Parathyroid adenoma (tissue), 2 donors: ENCODE data around the gene SERPINA4.

ENCODE experiments used
- H2AFZ ChIP-seq: fragments of 300-600 bp; sonication (generic); one replicate; pipeline ENCODE4 v1.7.0; 2017; ENCODE audit warnings: antibody characterized with exemption, mild to moderate bottlenecking
- H3K27ac ChIP-seq: fragments of 300-600 bp; sonication (generic); one replicate; pipeline ENCODE4 v1.7.0; 2017
- H3K27me3 ChIP-seq: fragments of 300-600 bp; sonication (generic); one replicate; pipeline ENCODE4 v1.7.0; 2017; ENCODE audit warnings: low read length; ENCODE audit not compliant: control insufficient read depth, insufficient read depth
- H3K36me3 ChIP-seq: fragments of 300-600 bp; sonication (generic); one replicate; pipeline ENCODE4 v1.7.0; 2017; ENCODE audit warnings: low read length; ENCODE audit not compliant: control insufficient read depth, insufficient read depth
- H3K4me1 ChIP-seq: fragments of 300-600 bp; sonication (generic); one replicate; pipeline ENCODE4 v1.7.0; 2017; ENCODE audit warnings: control low read depth
- H3K4me2 ChIP-seq: fragments of 300-600 bp; sonication (generic); one replicate; pipeline ENCODE4 v1.7.0; 2017; ENCODE audit warnings: low read length
- H3K4me3 ChIP-seq: fragments of 300-600 bp; sonication (generic); one replicate; pipeline ENCODE4 v1.7.0; 2017; ENCODE audit warnings: low read depth, low read length
- H3K79me2 ChIP-seq: fragments of 300-600 bp; sonication (generic); one replicate; pipeline ENCODE4 v1.7.0; 2017; ENCODE audit warnings: control low read depth
- H3K9ac ChIP-seq: fragments of 300-600 bp; sonication (generic); one replicate; pipeline ENCODE4 v1.7.0; 2017; ENCODE audit warnings: mild to moderate bottlenecking
- H3K9me3 ChIP-seq: fragments of 300-600 bp; sonication (generic); one replicate; pipeline ENCODE4 v1.7.0; 2017; ENCODE audit warnings: low read length; ENCODE audit not compliant: control insufficient read depth
- CTCF ChIP-seq: fragments of 300-600 bp; sonication (generic); IDR thresholded peaks from one replicate; pipeline ENCODE4 v1.7.0; 2017; ENCODE audit warnings: antibody characterized with exemption, mild to moderate bottlenecking
- donor health status: primary hyperparathyroidism.

Gene SERPINA4

GRCh38 chr14:94544726-94545125 is 16.5 kb upstream of the SERPINA4 start:
- Histone ChIP-seq H2AFZ (no peak overlapping the region), H3K27me3 (no peaks in the 10 kb centered on the region), H3K27ac (no peak overlapping the region), H3K4me3 (no peak overlapping the region), H3K9ac (no peak overlapping the region), H3K9me3 (no peaks in the 10 kb centered on the region), H3K36me3 (no peaks in the 10 kb centered on the region), H3K4me1 (no peaks in the 10 kb centered on the region), H3K4me2 (no peak overlapping the region), H3K79me2 (no peaks in the 10 kb centered on the region)
- no peak for TF ChIP-seq CTCF

- no peak overlapping the region for H3K4me3 ChIP-seq
- no peak overlapping the region for H3K27ac ChIP-seq
- H2AFZ ChIP-seq = no peak overlapping the region
- H3K79me2 ChIP-seq = no peaks in the 10 kb centered on the region
- no peak for TF ChIP-seq CTCF
- no peaks in the 10 kb centered on the region for H3K27me3 ChIP-seq
- no peak overlapping the region for H3K9ac ChIP-seq
- no peak overlapping the region for H3K4me2 ChIP-seq
- H3K36me3 ChIP-seq = no peaks in the 10 kb centered on the region
- H3K9me3 ChIP-seq = no peaks in the 10 kb centered on the region
- H3K4me1 ChIP-seq = no peaks in the 10 kb centered on the region
These were observed 16.0 kb upstream of the SERPINA4 start for GRCh38 chr14:94545131-94545841.

DNA sequence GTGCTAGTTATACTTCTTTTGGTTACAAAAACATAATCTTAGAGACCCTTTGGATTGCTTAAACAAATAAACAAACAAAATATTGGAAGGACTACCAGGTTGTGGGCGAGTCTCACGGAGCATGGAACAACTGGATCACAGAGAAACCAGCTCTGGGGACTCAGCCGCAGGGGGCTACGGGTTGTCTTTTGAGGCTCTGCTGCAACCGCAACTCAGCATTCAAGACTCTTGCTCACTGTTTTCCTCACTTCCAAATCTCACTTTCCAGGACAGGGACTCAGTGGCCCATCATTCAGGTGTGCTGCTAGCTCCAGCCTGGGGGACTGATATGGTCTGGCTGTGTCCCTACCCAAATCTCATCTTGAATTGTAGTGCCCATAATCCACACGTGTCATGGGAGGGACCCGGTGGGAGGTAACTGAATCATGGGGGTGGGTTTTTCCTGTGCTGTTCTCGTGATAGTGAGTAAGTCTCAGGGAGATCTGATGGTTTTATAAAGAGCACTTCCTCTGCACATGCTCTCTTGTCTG is 14.0 kb upstream of the SERPINA4 start:
- no peaks in the 10 kb centered on the region for H3K27me3 ChIP-seq
- no peaks in the 10 kb centered on the region for H3K79me2 ChIP-seq
- no peak for TF ChIP-seq CTCF
- H3K27ac ChIP-seq = no peak overlapping the region
- no peak overlapping the region for H3K9ac ChIP-seq
- H3K9me3 ChIP-seq = no peaks in the 10 kb centered on the region
- no peaks in the 10 kb centered on the region for H3K36me3 ChIP-seq
- H3K4me1 ChIP-seq = no peaks in the 10 kb centered on the region
- H3K4me3 ChIP-seq = no peak overlapping the region
- H2AFZ ChIP-seq = no peak overlapping the region
- no peak overlapping the region for H3K4me2 ChIP-seq

DNA sequence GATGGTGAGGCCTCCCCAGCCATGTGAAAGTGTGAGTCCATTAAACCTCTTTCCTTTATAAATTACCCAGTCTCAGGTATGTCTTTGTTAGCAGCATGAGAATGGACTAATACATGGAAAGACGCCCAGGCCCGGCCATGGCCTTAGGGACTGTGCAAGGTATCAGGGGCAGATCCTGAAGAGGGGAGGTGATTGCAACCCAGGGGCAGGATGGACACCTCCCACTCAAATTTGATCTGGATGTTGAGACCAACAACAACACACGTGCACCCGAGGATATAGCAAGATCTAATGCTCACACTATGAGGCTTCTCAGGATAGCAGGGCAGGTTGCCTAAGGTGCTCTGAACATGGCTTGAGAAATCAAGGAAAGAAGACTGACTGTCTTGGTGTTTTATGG is 13.5 kb upstream of the SERPINA4 start:
- TF ChIP-seq CTCF = no peak
- Histone ChIP-seq H3K27me3 (no peaks in the 10 kb centered on the region), H3K4me2 (no peak overlapping the region)

More for the DNA sequence above, 13.5 kb upstream of the SERPINA4 start:
- Histone ChIP-seq H3K4me3 (no peak overlapping the region), H3K79me2 (no peaks in the 10 kb centered on the region), H2AFZ (no peak overlapping the region), H3K27ac (no peak overlapping the region), H3K9me3 (no peaks in the 10 kb centered on the region), H3K36me3 (no peaks in the 10 kb centered on the region), H3K4me1 (no peaks in the 10 kb centered on the region), H3K9ac (no peak overlapping the region)
